Stimulated activated CD4-positive, alpha-beta T cell treated with anti-CD3 and anti-CD28 coated beads, Interleukin-4, amount 100 ng/mL, for 24 hours (primary cell): ENCODE results near the gene DIS3L2.

Source experiments
- DNase-seq: peaks from one replicate; pipeline ENCODE4 v3.0.0-alpha.2; 2020

The DIS3L2 gene

DNA sequence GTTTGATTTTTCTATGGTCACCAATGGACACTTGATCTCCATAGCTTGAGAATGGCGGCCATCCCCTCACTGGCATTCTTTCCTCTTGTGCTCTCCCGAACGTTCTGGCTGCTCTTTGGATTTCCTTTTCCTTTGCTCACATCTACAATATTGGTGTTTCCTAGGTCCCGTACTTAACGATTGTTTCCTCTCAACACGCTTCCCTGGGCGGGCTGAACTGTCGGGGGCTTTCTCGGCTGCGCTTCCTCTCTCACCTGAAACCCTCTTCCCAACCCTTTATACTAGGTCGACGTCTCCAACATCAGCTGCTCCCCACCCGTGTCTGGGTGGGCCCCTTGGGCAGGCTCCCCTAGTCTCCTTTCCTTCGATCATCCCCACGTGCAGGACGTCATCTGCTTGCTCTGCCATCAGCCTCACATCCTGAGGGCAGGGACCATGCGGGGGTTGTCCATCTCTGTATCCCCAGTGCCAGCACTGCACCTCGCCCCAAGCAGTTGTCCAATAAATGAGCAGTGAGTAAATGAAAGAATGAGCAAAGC is 634 bp upstream of the DIS3L2 start:
- DNase-seq = no peak

GRCh38 chr2:231965102-231965501 is 3.6 kb downstream of the DIS3L2 start:
- DNase-seq = no peak

DNA sequence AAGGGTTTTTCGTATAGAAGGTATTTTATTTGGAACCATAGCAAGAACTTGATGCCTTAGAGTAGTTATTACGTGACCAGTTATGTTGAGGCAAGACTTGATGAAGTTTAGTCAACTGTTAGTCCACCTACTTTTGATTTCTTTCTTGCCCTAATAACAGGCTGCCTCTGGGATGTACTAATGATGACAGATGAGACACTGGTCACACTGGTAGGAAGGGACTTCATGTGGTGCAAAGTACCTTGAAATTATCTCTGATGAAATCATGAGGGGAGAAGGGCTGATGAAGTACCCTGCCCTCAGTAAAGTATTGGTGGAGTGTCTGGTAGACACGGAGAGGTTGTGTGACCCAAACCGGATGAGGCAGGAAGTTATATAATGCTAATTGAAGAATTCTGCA is 5.4 kb downstream of the DIS3L2 start:
- DNase-seq = no peak

DNA sequence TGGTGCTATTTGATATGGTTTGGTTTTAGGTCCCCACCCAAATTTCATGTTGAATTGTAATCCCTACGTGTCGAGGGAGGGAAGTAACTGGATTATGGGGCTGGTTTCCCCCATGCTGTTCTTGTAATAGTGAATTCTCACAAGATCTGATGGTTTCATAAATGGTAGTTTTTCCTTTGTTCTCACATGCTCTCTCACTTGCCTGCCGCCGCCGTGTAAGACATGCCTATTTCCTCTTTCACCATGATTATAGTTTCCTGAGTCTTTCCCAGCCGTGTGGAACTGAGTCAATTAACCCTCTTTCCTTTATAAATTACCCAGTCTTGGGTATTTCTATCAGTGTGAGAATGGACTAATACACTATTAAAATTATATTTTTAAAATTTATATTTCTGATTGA is 7.3 kb downstream of the DIS3L2 start:
- no peak for DNase-seq

GRCh38 chr2:231970461-231970860 is 8.9 kb downstream of the DIS3L2 start:
- DNase-seq = no peak

DNA sequence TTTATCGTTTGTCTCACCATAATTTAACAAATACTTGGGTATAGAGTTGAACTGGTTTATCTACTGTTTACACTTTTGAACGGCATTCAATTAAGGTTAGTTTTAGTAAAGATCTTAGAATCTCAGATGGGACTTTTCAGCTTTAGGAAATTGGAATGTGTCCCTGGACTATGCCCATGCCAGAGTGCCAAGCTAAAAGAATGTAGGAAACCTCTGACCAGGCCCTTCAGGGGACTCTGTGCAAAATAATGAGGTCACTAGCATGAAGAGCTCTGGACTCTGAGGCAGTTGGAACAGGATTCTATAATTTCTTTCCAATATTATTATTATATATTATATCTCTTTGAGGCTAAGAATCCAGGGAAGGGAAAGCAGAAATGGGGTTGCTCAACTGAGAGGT is 13.5 kb downstream of the DIS3L2 start:
- DNase-seq = no peak

DNA sequence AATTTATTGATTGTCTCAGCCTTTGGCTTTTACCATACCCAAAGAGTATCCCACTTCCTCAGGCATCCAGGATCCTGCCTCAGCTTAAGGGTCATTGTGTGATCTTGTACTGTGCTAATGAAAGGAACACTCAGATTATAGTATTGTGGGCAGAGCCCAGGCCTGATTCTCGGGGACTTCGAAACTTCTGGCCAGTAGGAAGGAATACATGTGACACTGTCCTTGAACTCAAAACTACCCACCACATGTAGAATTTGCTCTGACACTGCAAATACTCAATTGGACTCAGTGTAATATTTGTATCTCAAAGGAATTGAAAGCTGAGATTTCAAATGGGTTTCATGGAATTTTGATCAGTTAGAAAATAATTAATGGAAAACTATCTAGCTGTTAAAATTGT is 15.9 kb downstream of the DIS3L2 start:
- no peak for DNase-seq

DNA sequence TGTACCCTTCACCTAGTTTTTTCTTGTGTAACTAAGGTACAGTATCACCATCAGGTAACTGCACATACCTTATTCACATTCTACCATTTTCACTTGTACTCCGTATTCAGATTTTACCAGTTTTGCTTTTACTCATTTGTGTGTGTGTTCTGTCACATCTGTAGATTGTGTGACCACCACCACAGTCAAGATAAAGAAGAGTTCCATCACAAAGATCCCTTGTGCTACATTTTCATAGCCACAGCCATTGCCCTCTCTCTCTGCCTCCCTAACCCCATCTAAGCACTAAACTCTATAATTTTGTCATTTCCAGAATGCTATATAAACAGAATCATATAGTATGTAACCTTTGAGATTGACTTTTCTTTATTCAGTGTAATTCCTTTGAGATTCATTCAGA is 23.5 kb downstream of the DIS3L2 start:
- DNase-seq = no peak

DNA sequence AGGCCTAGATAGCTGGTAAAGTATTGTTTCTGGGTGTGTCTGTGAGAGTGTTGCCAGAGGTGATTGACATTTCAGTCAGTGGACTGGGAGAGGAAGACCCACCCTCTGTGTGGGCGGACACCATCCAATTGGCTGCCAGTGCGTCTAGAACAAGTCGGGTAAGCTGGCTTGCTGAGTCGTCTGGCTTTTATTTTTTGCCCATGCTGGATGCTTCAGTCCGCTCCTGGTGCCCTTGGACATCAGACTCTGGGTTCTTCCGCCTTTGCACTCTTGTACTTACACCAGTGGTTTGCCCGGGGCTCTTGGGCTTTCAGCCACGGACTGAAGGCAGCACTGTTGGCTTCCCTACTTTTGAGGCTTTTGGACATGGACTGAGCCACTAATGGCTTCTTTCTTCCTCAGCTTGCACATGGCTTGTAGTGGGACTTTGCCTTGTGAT is 24.3 kb downstream of the DIS3L2 start:
- DNase-seq = no peak

- DNase-seq = no peak
Observed at GRCh38 chr2:231987124-231987727, 25.7 kb downstream of the DIS3L2 start.

DNA sequence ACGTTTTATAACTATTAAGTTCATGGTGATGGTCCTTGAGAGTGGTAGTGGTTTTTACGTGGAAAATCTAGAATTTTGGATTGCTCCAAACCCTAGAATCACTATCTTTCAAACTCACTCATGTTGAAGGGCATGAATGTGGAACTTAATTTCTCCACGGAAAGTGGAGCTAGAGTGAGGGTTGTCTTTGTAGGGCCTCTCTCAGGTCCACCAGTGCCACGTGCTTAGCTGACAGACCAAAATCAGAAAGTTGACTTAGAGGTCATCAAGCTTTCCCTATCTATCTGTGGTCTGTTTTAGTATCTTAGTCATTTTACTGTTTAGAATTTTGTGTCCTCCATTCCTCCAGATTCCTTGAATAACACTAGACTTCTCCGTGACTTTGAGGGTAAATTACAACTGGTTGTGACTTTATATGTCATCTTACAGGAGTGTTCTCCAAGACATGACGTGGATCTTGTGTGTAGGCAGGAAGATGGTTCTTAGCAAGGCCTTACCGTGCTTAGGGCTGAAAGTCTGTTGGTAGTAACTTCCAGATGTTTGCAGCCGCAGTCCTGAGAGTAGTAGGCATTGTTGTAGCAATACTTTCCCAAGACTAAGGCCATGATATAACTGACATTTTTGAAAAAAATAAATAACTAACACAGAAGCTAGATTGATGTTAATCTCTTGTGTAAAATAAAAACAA is 26.8 kb downstream of the DIS3L2 start:
- no peak for DNase-seq

DNA sequence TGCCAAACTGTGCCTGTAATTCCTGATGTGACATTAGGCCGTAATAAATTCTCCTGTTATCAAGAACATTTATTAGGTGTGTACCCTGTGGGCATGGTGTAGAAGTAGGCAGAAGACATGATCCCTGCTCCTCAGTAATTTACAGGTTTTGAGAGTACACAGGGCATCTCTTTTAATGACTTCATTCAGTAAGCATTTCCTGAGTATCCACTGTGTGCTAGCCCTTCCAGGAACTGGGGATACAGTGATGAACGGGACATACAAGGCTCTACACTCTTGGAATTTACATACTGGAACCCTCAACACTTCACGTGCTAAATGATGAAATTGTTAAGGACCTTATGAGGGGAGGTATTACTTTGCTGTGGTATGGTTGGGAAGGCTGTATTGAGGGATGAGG is 30.2 kb downstream of the DIS3L2 start:
- no peak for DNase-seq

- DNase-seq = no peak
Observed at GRCh38 chr2:231992888-231993287, 31.4 kb downstream of the DIS3L2 start.

GRCh38 chr2:231996797-231997540 is 35.5 kb downstream of the DIS3L2 start:
- DNase-seq = no peak

GRCh38 chr2:231998046-231998445 is 36.5 kb downstream of the DIS3L2 start:
- DNase-seq = no peak

GRCh38 chr2:232000439-232000838 is 38.9 kb downstream of the DIS3L2 start:
- no peak for DNase-seq

GRCh38 chr2:232001073-232001472 is 39.6 kb downstream of the DIS3L2 start:
- no peak for DNase-seq

DNA sequence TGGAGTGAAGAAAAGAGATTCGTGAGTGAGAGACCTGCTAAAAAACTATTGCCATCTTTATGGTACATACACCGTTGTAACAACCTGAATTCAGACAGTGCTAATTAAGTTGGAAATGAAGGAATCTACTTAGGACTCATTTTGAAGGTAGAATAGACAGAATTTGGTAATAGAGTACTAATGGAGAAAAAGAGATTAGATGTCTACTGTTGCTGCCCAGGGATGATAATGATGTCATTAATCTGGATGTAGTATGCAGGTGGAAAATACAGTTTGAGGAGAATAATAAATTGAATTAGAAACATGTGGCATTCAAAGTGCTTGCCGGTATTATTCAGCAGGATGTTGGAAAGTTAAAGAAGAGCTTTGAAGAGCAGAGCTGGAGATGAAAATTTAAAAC is 44.7 kb downstream of the DIS3L2 start:
- no peak for DNase-seq

- DNase-seq = no peak
Observed at GRCh38 chr2:232008907-232009638, 47.6 kb downstream of the DIS3L2 start.

DNA sequence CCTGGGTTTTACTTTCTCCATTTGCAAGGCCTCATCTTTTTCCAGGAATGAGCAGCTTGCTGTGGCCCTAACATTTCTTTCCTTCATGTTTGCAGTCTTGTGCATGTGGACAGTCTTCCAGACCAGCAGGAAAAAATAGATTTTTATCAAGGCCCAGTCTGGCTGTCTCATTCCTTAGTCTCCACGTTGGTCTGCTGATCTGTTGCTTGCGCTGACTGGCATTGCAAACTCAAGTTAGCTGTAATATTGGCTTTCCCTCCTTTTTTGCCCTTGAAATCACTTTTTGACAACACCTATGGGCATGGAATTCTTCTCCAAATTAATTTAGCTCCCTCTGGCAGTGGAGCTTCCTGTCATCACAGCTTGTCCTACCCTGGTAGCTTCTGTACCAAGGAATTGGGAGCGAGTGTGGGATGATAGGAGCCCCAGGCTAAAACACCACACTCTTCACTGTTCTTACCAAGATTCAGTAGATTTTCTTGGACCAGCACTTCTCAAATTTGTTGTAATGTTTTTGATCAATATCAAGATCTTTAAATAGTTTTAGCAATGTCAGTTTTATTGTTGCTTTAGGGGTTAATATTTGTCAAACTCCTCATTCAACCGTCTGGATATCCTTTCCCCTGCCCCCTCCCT is 48.2 kb downstream of the DIS3L2 start:
- no peak for DNase-seq

DNA sequence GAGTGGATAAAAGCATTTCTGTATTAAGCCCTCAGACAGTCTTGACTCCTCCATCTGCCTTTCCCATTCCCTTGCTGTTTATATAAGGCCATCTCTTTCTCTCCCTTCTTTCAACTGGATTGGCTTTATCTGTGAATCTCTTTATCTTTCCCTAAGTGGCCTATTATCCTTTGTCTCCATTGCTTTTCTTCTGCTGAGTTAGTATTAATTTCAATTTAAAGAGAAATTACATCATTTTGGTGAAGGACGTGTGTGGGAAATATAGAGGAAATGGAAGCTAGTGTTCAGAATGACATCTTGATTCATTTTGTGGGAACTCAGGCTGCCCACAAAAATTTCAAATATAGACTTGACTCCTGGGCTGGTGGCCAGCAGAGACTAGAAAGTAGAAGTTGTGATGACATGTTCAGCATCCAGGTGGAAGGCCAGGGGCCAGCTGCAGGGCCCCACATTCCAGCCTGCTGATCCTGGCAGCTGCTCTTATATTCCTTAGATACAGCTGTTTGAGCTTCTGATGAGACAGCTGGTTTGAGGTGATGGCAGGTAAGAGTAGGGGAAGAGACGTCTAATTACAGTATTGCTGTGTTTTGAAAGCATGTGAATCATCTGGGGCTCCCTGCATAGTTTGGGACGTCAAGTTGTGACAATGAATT is 52.3 kb downstream of the DIS3L2 start:
- no peak for DNase-seq

DNA sequence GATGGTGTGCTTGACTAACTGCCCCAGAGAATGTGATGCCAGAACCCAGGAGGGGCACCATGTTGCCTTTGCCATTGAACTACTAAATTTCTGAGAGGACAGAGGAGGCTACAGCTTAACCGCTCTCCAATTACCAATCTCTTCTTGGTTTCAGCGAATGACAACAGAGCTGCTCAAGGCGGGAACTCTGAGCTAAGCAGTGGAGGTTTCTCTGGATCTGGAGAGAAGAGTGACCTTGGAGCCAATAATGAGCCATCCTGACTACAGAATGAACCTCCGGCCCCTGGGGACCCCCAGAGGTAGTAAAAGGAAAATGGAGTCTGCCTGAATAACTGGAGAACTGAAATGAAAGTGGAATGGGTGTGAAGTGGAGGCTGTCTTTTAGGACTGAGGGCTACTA is 53.2 kb downstream of the DIS3L2 start:
- DNase-seq = no peak
